Measurements from ENCODE around the gene COG3.

GRCh38 chr13:45474584-45475454, 10.1 kb downstream of the COG3 start:
- TF ChIP-seq POLR2AphosphoS5 (IDR thresholded peaks at IDR 0.05; ENCODE audit: low read depth, low read length) (no peak), SPI1 (IDR thresholded peaks at IDR 0.05; ENCODE audit: low read depth, low read length) (no peak), POLR2A (IDR thresholded peaks at IDR 0.05; ENCODE audit: low read depth, low read length) (no peak), PAX5 (IDR thresholded peaks at IDR 0.05; ENCODE audit: insufficient read depth, low read length, severe bottlenecking) (no peak)
